Left lung (tissue), 10 donors: Measurements from ENCODE around the gene POU2F3. TPM values are rescaled to one million over a fixed set of nuclear protein-coding genes. Genes with fewer than 3 reads are reported as not detected.
A peak's percentile ranks its signal among the peaks of the same experiment; 100 is the strongest.

Source experiments
- ATAC-seq: fragments of 200-7000 bp; cut with Tn5 transposase; one replicate; pipeline ENCODE4 v1.9.1; 2020; ENCODE audit warnings: moderate library complexity
- DNase-seq, 4 donors: peaks; one replicate each; pipeline ENCODE4 v3.0.0-alpha.2; 2013 to 2020
- H3K27ac ChIP-seq, 2 donors: fragments of 200-600 bp; sonication (generic) in 1 of 2; one replicate each; pipeline versions ENCODE4 v1.5.0 to v1.8.0; 2020 to 2021
- H3K27me3 ChIP-seq, 2 donors: fragments of 200-600 bp; sonication (generic) in 1 of 2; one replicate each; pipeline versions ENCODE4 v1.5.0 to v1.8.0; 2020 to 2021
- H3K36me3 ChIP-seq, 2 donors: fragments of 200-600 bp; sonication (generic) in 1 of 2; one replicate each; pipeline versions ENCODE4 v1.5.0 to v1.8.0; 2020 to 2021
- H3K4me1 ChIP-seq, 2 donors: fragments of 200-600 bp; one replicate each; pipeline ENCODE4 v1.8.0; 2021
- H3K4me3 ChIP-seq, 2 donors: fragments of 200-600 bp; sonication (generic) in 1 of 2; one replicate each; pipeline versions ENCODE4 v1.5.0 to v1.8.0; 2020 to 2021; ENCODE audit warnings: mild to moderate bottlenecking in 1 of 2
- H3K9me3 ChIP-seq, 2 donors: fragments of 200-600 bp; sonication (generic) in 1 of 2; one replicate each; pipeline versions ENCODE4 v1.5.0 to v1.8.0; 2020 to 2021
- CTCF ChIP-seq, 2 donors: fragments of 200-600 bp; sonication (generic) in 1 of 2; IDR thresholded peaks; one replicate each; pipeline versions ENCODE4 v1.5.0 to v1.8.0; 2021; ENCODE audit warnings: antibody characterized with exemption in 2 of 2
- intact Hi-C, 2 donors: fragments of 100-400 bp; cut with DNase I; formaldehyde crosslinking; loops; one replicate each; pipeline versions ENCODE4 v1.11.2 to v1.14.2; 2022
- polyA plus RNA-seq, 6 donors: library from polyadenylated mRNA; unstranded; fragments of 120-200 nt; gene quantifications; one replicate each; pipeline ENCODE4 v1.2.1, GENCODE V29; 2013; ENCODE audit not compliant: insufficient read length in 6 of 6
- total RNA-seq, 2 donors: library from RNA; stranded (reverse); fragmentation: NEBNext Ultra II Directional; extraction: Animal tissue kit (Norgen Biotek cat#: 25700); gene quantifications; one replicate each; pipeline ENCODE4 v1.2.1, GENCODE V29; 2021
- donor health status: DM: no; HTN: yes; CAD: no.
- donor health status: DM: no; HTN: no; CAD: no.

Gene POU2F3
- total and polyA plus RNA-seq, 8 donors = 0.63 to 3.3 (median 1.1) TPM

DNA sequence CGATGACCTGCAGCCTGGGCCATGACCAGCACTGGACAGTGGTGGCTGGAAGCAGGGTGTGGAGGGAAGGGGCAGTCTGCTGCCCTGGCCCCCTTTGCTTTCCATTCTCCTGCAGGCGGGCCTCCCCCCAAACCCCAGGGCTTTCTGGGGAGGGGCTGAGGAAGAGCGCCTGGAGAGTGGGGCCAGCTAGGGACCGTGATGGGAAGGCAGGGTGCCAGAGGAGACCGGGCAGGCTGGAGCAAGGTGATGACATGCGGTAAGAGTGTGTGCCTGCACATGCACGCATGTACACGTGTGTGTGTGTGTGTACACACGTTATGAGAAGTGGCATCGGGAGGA, 21.3 kb upstream of the POU2F3 start:
- Histone ChIP-seq H3K9me3 (no peaks in the 10 kb centered on the region), H3K4me1 (no peaks in the 10 kb centered on the region), H3K36me3 (no peaks in the 10 kb centered on the region), H3K27me3 (no peaks in the 10 kb centered on the region), H3K27ac (no peak overlapping the region), H3K4me3 (no peak overlapping the region)
- DNase-seq (no peak), ATAC-seq (no peak)
- intact Hi-C loops = no loop called here
- TF ChIP-seq CTCF (IDR thresholded peaks at IDR 0.05) = no peak

DNA sequence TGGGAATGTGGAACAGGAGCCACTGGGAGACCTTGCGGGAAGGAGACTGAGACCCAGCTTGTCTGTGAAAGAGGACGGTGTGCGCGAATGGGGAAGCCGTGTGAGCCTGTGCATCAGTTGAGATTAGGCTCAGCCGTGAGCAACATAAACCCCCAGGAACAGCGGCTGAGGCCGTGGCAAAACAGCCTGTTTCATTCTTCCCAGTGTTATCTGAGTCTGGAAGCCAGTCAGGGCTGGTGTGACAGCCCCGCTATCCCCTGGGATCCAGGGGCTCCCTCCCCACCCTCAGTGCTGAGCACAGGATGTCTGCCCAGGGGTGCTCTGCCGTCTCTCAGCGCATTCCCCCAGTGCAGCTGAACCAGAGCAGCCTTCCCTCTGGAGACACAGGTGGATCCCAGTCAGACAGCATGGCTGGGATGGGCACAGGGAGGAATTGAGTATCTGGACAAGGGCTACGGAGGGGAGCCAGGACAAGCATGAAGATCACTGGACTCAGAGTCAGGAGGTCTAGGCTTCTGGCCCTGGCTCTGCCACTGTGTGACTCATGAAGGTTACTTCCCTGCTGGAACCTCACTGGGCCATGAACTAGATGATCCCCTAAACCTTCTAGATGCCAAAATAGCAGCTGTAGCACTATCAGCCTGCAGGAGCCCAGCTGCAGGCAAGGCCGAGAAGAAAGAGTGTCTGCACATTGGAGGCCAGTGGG, 20.6 kb upstream of the POU2F3 start:
- no peak overlapping the region for H3K27ac ChIP-seq
- ATAC-seq = no peak

GRCh38 chr11:120219938-120220746, 19.8 kb upstream of the POU2F3 start:
- no peak for DNase-seq
- no peak overlapping the region for H3K4me3 ChIP-seq
- H3K27ac ChIP-seq = no peak overlapping the region
- intact Hi-C loops = no loop called here
- H3K4me1 ChIP-seq = peaks cover 0 to 14% of the 10 kb centered on the region in 2 donors
- H3K9me3 ChIP-seq = no peaks in the 10 kb centered on the region
- no peaks in the 10 kb centered on the region for H3K27me3 ChIP-seq
- no peak for TF ChIP-seq CTCF (IDR thresholded peaks at IDR 0.05)
- H3K36me3 ChIP-seq = no peaks in the 10 kb centered on the region
- ATAC-seq = no peak

More for the DNA sequence above, 20.6 kb upstream of the POU2F3 start:
- TF ChIP-seq CTCF (IDR thresholded peaks at IDR 0.05) = no peak
- no peak for DNase-seq
- H3K4me3 ChIP-seq = no peak overlapping the region
- no peaks in the 10 kb centered on the region for H3K36me3 ChIP-seq
- intact Hi-C loops = no loop called here
- no peaks in the 10 kb centered on the region for H3K9me3 ChIP-seq
- H3K27me3 ChIP-seq = no peaks in the 10 kb centered on the region
- H3K4me1 ChIP-seq = peaks cover 0 to 7% of the 10 kb centered on the region in 2 donors

DNA sequence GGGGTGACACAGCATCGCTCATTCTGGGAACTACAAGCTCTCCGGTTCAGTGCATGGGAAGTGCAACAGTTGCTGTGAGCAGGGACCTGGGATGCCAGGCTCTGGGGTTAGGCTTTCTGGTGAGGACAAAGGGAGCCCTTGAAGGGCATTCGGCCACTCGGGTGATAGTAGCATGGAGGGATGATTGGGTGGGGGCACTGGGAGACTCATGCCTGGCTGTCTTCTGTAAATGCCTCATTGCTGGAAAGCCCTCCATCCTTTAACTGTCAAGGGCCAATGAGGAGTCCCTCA, 19.2 kb upstream of the POU2F3 start:
- Histone ChIP-seq H3K4me1 (peaks cover 0 to 19% of the 10 kb centered on the region in 2 donors), H3K36me3 (no peaks in the 10 kb centered on the region), H3K27me3 (no peaks in the 10 kb centered on the region), H3K9me3 (no peaks in the 10 kb centered on the region), H3K4me3 (no peak overlapping the region), H3K27ac (no peak overlapping the region)
- DNase-seq = no peak
- intact Hi-C loops = no loop called here
- ATAC-seq = no peak
- TF ChIP-seq CTCF (IDR thresholded peaks at IDR 0.05) = no peak

DNA sequence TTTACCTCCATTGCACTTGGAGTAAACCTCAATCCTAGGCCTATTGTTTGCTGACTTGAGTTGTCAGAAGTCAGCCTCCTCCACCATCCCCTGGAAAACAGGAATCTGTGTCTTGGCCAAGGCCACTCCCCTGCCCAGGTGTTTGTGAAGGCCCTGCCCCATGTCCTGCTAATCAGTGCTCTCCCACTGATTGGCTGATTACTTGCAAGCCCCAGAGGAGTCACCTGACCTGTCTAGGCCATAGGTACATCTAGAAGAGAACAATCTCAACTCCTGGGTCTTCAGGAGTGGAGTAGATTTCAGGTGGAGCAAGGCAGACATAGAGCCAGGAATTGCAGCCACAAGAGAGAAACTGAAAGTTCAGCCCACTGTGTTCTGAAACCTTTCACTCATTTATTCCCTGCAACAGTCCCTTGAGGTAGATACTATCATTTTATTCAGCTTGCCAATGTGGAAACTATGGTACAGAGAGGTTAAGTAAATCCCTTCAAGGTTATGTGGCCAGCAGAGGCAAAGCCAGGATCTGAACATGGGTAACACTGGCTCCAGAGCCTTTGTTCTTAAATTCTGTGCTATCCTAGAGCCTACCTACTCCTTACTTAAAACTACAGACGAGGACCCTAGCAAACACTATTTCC, 18.7 kb upstream of the POU2F3 start:
- peak; percentile 23 for ATAC-seq
- intact Hi-C loops = no loop called here
- Histone ChIP-seq H3K36me3 (no peaks in the 10 kb centered on the region), H3K27ac (no peak overlapping the region), H3K9me3 (no peaks in the 10 kb centered on the region), H3K4me3 (no peak overlapping the region), H3K4me1 (peaks cover 0 to 19% of the 10 kb centered on the region in 2 donors), H3K27me3 (no peaks in the 10 kb centered on the region)
- TF ChIP-seq CTCF (IDR thresholded peaks at IDR 0.05) = no peak
- DNase-seq = no peak
